GM12878 (cell line): ENCODE results near the gene RNF149. TPM values are rescaled to one million over a fixed set of nuclear protein-coding genes. Genes with fewer than 3 reads are reported as not detected.
A peak's percentile ranks its signal among the peaks of the same experiment; 100 is the strongest.

Experiments
- ATAC-seq: fragments of 200-7000 bp; cut with Tn5 transposase; 3 replicates; pipeline ENCODE4 v1.9.1; 2020; ENCODE audit warnings: mild to moderate bottlenecking, moderate library complexity
- BruUV-seq: library from RNA; stranded (reverse); fragments of 400-500 nt; replicated peaks from 2 replicates; lab custom pipeline; 2021; lab: Mats Ljungman, UMichigan
- CTCF ChIA-PET: fragments of 300-600 bp; sonication (Branson Sonifier 250); formaldehyde crosslinking; extraction: SDS; loops from one replicate; lab custom pipeline; 2021; ENCODE audit warnings: inconsistent platforms; lab: Yijun Ruan, JAX
- POLR2A ChIA-PET: fragments of 350-600 bp; formaldehyde crosslinking; extraction: SDS; loops from one replicate; lab custom pipeline; 2021; ENCODE audit warnings: inconsistent platforms; lab: Charles Lee
- RAD21 ChIA-PET: fragments of 300-600 bp; sonication (Branson Sonifier 250); formaldehyde crosslinking; loops from one replicate; lab custom pipeline; 2023; ENCODE audit warnings: antibody characterized with exemption; ENCODE audit not compliant: unreplicated experiment; lab: Charles Lee
- SMC1A ChIA-PET: fragments of 300-600 bp; sonication (Branson Sonifier 250); formaldehyde crosslinking; loops from one replicate; lab custom pipeline; 2023; ENCODE audit not compliant: unreplicated experiment, uncharacterized antibody; lab: Charles Lee
- DNase-seq: peaks from one replicate; pipeline ENCODE4 v3.0.0-alpha.2; 2011; ENCODE audit warnings: low read depth, low spot score
- FAIRE-seq: peaks from 3 replicates; lab custom pipeline; 2011; peaks lifted over from hg19 to GRCh38; lab: Jason Lieb, UNC
- H2AFZ ChIP-seq: 2 replicates; pipeline ENCODE4 v1.6.0; 2011; ENCODE audit warnings: low read depth, low read length, control low read depth; ENCODE audit not compliant: control insufficient read depth
- H3K27ac ChIP-seq: 2 replicates; pipeline ENCODE4 v1.5.1; 2011; ENCODE audit warnings: control low read depth; ENCODE audit not compliant: control insufficient read depth, insufficient read depth
- H3K27me3 ChIP-seq, 2 experiments: replicated peaks in 1 of 2; 2 replicates each; pipeline versions ENCODE4 v1.6.0 to v1.6.1; 2011; ENCODE audit warnings: low read length in 1 of 2; ENCODE audit not compliant: control insufficient read depth in 2 of 2, insufficient read depth in 2 of 2
- H3K36me3 ChIP-seq, 2 experiments: 2 replicates each; pipeline ENCODE4 v1.5.1; 2011; ENCODE audit warnings: low read length in 1 of 2; ENCODE audit not compliant: control insufficient read depth in 2 of 2, insufficient read depth in 2 of 2
- H3K4me1 ChIP-seq: 2 replicates; pipeline ENCODE4 v1.6.1; 2011; ENCODE audit warnings: mild to moderate bottlenecking, low read length, moderate library complexity, mixed read lengths; ENCODE audit not compliant: control insufficient read depth, insufficient read depth
- H3K4me2 ChIP-seq: 2 replicates; pipeline ENCODE4 v1.6.0; 2011; ENCODE audit warnings: control low read depth; ENCODE audit not compliant: control insufficient read depth, insufficient read depth
- H3K4me3 ChIP-seq: fragments of 200-600 bp; sonication (generic); 2 replicates; pipeline ENCODE4 v1.5.1; 2016
- H3K79me2 ChIP-seq: 2 replicates; pipeline ENCODE4 v1.6.0; 2011; ENCODE audit warnings: low read length; ENCODE audit not compliant: control insufficient read depth, insufficient read depth
- H3K9ac ChIP-seq: 2 replicates; pipeline ENCODE4 v1.8.0; 2011; ENCODE audit warnings: low read length, control low read depth, mixed read lengths; ENCODE audit not compliant: control insufficient read depth, insufficient read depth
- H3K9me3 ChIP-seq: replicated peaks from 3 replicates; pipeline ENCODE4 v1.5.1; 2011; ENCODE audit warnings: mild to moderate bottlenecking, low read length; ENCODE audit not compliant: control insufficient read depth, insufficient read depth
- H4K20me1 ChIP-seq: 2 replicates; pipeline ENCODE4 v1.6.0; 2011; ENCODE audit not compliant: control insufficient read depth, insufficient read depth
- ATF7 ChIP-seq: fragments of 450-650 bp; IDR thresholded peaks from 2 replicates; pipeline ENCODE4 v1.6.1; 2016; ENCODE audit warnings: low read depth, mild to moderate bottlenecking
- ETV6 ChIP-seq, 2 experiments: fragments of 450-650 bp in 1 of 2; IDR thresholded peaks in 1 of 2; conservative IDR thresholded peaks in 1 of 2; 2 replicates each; pipeline ENCODE4 v1.6.1; 2014; ENCODE audit warnings: antibody characterized with exemption in 1 of 2, borderline replicate concordance in 1 of 2, low read depth in 1 of 2, mild to moderate bottlenecking in 1 of 2, moderate library complexity in 1 of 2
- MYB ChIP-seq: fragments of 150-350 bp; IDR thresholded peaks from 2 replicates; pipeline ENCODE4 v1.6.1; 2014; ENCODE audit warnings: mild to moderate bottlenecking, low read depth, low read length, borderline replicate concordance
- PAX5 ChIP-seq: IDR thresholded peaks from 2 replicates; pipeline ENCODE4 v1.6.1; 2011; ENCODE audit warnings: low read depth, low read length, borderline replicate concordance
- SMAD5 ChIP-seq: IDR thresholded peaks from 2 replicates; pipeline ENCODE4 v1.6.1; 2016; ENCODE audit warnings: antibody characterized with exemption, low read depth
- SMARCA5 ChIP-seq: fragments of 450-650 bp; IDR thresholded peaks from 2 replicates; pipeline ENCODE4 v1.6.1; 2017; ENCODE audit warnings: mild to moderate bottlenecking
- SUZ12 ChIP-seq: fragments of 200-600 bp; sonication (generic); IDR thresholded peaks from one replicate; pipeline ENCODE4 v1.6.1; 2018; ENCODE audit warnings: antibody characterized with exemption, mild to moderate bottlenecking; ENCODE audit not compliant: unreplicated experiment
- ZSCAN29 ChIP-seq: fragments of 450-650 bp; IDR thresholded peaks from 2 replicates; pipeline ENCODE4 v1.6.1; 2017; ENCODE audit warnings: mild to moderate bottlenecking, moderate library complexity
- ZZZ3 ChIP-seq: IDR thresholded peaks from 2 replicates; pipeline ENCODE4 v1.6.1; 2011; ENCODE audit warnings: low read depth; ENCODE audit not compliant: control insufficient read depth, insufficient read length
- WGBS: methylation state at CpG from one replicate; pipeline ENCODE4 v1.1.6; 2016; ENCODE audit warnings: low lambda C conversion rate; ENCODE audit not compliant: insufficient replicate concordance, insufficient coverage; ENCODE audit errors: missing lambda C conversion rate; 5-methylcytosine and 5-hydroxymethylcytosine counted together
- in situ Hi-C: fragments of 300-500 bp; cut with MboI; formaldehyde crosslinking; loops from 9 replicates; pipeline ENCODE4 v1.14.3; 2018; ENCODE audit warnings: mixed read lengths
- intact Hi-C: fragments of 100-400 bp; cut with micrococcal nuclease; formaldehyde crosslinking; loops from one replicate; pipeline ENCODE4 v1.14.2; 2022; ENCODE audit not compliant: unreplicated experiment
- polyA plus RNA-seq, 11 experiments: library from polyadenylated mRNA; depleted of rRNA in 4 of 11; unstranded in 6 of 11; stranded (reverse) in 5 of 11; fragments of >200 nt; fragmentation: Nextera tagmentation in 4 of 11; fragmentation: Illumina TruSeq in 1 of 11; extraction: Ambion mirVana in 4 of 11; extraction: Trizol in 1 of 11; gene quantifications; 1 replicate in 1 of 11; 2 replicates in 10 of 11; pipeline versions ENCODE4 v1.2.1 to v1.2.3, GENCODE V29; 2011 to 2016; ENCODE audit warnings: inconsistent platforms in 2 of 11, missing spikeins in 2 of 11, low read depth in 1 of 11
- total RNA-seq, 4 experiments: library from RNA; depleted of rRNA in 3 of 4; stranded (reverse); fragments of >200 nt in 3 of 4; fragmentation: Illumina TruSeq in 1 of 4; extraction: Trizol in 1 of 4; gene quantifications; 2 replicates each; pipeline versions ENCODE4 v1.2.1 to v1.2.3, GENCODE V29; 2013 to 2021
- TF ChIP-seq, protein P1 (sequence below): IDR thresholded peaks from 2 replicates; pipeline ENCODE4 v1.6.1; 2012; ENCODE audit warnings: low read length, inconsistent platforms
- TF ChIP-seq, protein P2 (sequence below): fragments of 450-650 bp; IDR thresholded peaks from 2 replicates; pipeline ENCODE4 v1.6.1; 2017; ENCODE audit warnings: mild to moderate bottlenecking
- TF ChIP-seq, protein P3 (sequence below): IDR thresholded peaks from 2 replicates; pipeline ENCODE4 v1.6.1; 2011; ENCODE audit warnings: borderline replicate concordance, low read depth, mild to moderate bottlenecking, moderate library complexity, mixed read lengths, low read length; ENCODE audit not compliant: insufficient read depth; ENCODE audit errors: extremely low read length
- TF ChIP-seq, protein P4 (sequence below): IDR thresholded peaks from 2 replicates; pipeline ENCODE4 v1.6.1; 2012; ENCODE audit warnings: low read depth, low read length, improper control_type of control experiment
- TF ChIP-seq, protein P5 (sequence below): fragments of 450-650 bp; IDR thresholded peaks from 2 replicates; pipeline ENCODE4 v1.6.1; 2017; ENCODE audit warnings: mild to moderate bottlenecking, moderate library complexity

RNF149 gene
- total and polyA plus RNA-seq, 10 of the 15 experiments (the other 5 are each of a cell fraction or from before 2014, with no cell fraction given), result 5.2 to 38.4 (median 16.3) TPM

DNA sequence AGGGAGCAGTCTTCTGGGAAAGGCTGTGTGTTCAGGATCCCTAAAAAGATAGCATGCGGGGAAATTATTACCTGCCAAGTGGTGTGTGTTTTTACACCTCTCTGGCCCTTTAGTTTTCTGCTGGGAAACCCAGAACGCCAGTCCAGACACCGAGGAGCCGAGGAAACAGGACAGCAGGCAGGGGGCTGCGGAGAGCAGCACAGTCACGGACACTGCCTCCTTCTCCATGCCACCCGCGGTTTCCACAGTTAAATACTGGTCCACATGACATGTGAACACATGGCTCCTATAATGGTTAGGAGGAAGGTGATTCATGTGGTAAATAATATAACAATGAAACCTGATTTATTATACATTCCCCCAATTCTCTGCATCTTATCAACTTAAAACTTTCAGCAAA is 35.4 kb downstream of the RNF149 start:
- intact Hi-C loops, result loop anchor here (5.0 kb wide), 1 partner anchor 34 kb away; the partner anchor contains the start of gene RNF149
- SMC1A ChIA-PET, result interaction anchor here (0.7 to 1.3 kb wide), 3 partner anchors 11 to 238 kb away, joined by 3 to 4 read pairs (median 3); partner anchors contain the start of gene RNF149
- Histone ChIP-seq H3K36me3 (peaks cover 2 to 16% of the 10 kb centered on the region in 2 experiments), H2AFZ (no peak overlapping the region), H3K27ac (no peak overlapping the region), H3K4me1 (peaks cover 13% of the 10 kb centered on the region), H3K79me2 (no peaks in the 10 kb centered on the region), H3K4me3 (no peak overlapping the region), H4K20me1 (no peaks in the 10 kb centered on the region), H3K9me3 (no peaks in the 10 kb centered on the region), H3K27me3 (no peaks in the 10 kb centered on the region), H3K9ac (no peak overlapping the region), H3K4me2 (peak overlapping the region; percentile 31; the same call in 1 of the 2 replicates)
- FAIRE-seq, result no peak
- WGBS, result 85% methylated on average over 8 of the region's 8 CpGs
- RAD21 ChIA-PET, result no interaction called here
- BruUV-seq, result no TSS peak
- ATAC-seq, result no peak
- in situ Hi-C loops, result no loop called here
- no peak for DNase-seq
- CTCF ChIA-PET, result interaction anchor here (0.6 to 3.0 kb wide), 3 partner anchors 8 to 558 kb away, joined by 3 to 8 read pairs (median 3); no protein-coding TSS in a partner anchor
- POLR2A ChIA-PET, result no interaction called here
- TF ChIP-seq MYB (no peak), SUZ12 (no peak), ZZZ3 (no peak), ETV6 (conservative IDR thresholded peaks at IDR 0.05 in 1 of 2, IDR thresholded peaks at IDR 0.05 in 1 of 2; ENCODE audit: borderline replicate concordance in 1 of 2, low read depth in 1 of 2) (no peak), ZSCAN29 (no peak), PAX5 (no peak), ATF7 (no peak), SMAD5 (no peak), SMARCA5 (no peak)
- TF ChIP-seq, protein P1, sequence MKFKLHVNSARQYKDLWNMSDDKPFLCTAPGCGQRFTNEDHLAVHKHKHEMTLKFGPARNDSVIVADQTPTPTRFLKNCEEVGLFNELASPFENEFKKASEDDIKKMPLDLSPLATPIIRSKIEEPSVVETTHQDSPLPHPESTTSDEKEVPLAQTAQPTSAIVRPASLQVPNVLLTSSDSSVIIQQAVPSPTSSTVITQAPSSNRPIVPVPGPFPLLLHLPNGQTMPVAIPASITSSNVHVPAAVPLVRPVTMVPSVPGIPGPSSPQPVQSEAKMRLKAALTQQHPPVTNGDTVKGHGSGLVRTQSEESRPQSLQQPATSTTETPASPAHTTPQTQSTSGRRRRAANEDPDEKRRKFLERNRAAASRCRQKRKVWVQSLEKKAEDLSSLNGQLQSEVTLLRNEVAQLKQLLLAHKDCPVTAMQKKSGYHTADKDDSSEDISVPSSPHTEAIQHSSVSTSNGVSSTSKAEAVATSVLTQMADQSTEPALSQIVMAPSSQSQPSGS, result no peak
- TF ChIP-seq, protein P2, sequence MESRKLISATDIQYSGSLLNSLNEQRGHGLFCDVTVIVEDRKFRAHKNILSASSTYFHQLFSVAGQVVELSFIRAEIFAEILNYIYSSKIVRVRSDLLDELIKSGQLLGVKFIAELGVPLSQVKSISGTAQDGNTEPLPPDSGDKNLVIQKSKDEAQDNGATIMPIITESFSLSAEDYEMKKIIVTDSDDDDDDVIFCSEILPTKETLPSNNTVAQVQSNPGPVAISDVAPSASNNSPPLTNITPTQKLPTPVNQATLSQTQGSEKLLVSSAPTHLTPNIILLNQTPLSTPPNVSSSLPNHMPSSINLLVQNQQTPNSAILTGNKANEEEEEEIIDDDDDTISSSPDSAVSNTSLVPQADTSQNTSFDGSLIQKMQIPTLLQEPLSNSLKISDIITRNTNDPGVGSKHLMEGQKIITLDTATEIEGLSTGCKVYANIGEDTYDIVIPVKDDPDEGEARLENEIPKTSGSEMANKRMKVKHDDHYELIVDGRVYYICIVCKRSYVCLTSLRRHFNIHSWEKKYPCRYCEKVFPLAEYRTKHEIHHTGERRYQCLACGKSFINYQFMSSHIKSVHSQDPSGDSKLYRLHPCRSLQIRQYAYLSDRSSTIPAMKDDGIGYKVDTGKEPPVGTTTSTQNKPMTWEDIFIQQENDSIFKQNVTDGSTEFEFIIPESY, result no peak
- TF ChIP-seq, protein P3, sequence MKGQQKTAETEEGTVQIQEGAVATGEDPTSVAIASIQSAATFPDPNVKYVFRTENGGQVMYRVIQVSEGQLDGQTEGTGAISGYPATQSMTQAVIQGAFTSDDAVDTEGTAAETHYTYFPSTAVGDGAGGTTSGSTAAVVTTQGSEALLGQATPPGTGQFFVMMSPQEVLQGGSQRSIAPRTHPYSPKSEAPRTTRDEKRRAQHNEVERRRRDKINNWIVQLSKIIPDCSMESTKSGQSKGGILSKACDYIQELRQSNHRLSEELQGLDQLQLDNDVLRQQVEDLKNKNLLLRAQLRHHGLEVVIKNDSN, result no peak
- TF ChIP-seq, protein P4, sequence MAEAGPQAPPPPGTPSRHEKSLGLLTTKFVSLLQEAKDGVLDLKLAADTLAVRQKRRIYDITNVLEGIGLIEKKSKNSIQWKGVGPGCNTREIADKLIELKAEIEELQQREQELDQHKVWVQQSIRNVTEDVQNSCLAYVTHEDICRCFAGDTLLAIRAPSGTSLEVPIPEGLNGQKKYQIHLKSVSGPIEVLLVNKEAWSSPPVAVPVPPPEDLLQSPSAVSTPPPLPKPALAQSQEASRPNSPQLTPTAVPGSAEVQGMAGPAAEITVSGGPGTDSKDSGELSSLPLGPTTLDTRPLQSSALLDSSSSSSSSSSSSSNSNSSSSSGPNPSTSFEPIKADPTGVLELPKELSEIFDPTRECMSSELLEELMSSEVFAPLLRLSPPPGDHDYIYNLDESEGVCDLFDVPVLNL, result no peak
- TF ChIP-seq, protein P5, sequence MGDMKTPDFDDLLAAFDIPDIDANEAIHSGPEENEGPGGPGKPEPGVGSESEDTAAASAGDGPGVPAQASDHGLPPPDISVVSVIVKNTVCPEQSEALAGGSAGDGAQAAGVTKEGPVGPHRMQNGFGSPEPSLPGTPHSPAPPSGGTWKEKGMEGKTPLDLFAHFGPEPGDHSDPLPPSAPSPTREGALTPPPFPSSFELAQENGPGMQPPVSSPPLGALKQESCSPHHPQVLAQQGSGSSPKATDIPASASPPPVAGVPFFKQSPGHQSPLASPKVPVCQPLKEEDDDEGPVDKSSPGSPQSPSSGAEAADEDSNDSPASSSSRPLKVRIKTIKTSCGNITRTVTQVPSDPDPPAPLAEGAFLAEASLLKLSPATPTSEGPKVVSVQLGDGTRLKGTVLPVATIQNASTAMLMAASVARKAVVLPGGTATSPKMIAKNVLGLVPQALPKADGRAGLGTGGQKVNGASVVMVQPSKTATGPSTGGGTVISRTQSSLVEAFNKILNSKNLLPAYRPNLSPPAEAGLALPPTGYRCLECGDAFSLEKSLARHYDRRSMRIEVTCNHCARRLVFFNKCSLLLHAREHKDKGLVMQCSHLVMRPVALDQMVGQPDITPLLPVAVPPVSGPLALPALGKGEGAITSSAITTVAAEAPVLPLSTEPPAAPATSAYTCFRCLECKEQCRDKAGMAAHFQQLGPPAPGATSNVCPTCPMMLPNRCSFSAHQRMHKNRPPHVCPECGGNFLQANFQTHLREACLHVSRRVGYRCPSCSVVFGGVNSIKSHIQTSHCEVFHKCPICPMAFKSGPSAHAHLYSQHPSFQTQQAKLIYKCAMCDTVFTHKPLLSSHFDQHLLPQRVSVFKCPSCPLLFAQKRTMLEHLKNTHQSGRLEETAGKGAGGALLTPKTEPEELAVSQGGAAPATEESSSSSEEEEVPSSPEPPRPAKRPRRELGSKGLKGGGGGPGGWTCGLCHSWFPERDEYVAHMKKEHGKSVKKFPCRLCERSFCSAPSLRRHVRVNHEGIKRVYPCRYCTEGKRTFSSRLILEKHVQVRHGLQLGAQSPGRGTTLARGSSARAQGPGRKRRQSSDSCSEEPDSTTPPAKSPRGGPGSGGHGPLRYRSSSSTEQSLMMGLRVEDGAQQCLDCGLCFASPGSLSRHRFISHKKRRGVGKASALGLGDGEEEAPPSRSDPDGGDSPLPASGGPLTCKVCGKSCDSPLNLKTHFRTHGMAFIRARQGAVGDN, result no peak
